ENCODE results near the gene SNRPA1. TPM values are rescaled to one million over a fixed set of nuclear protein-coding genes. Genes with fewer than 3 reads are reported as not detected.

Gene SNRPA1
- total RNA-seq, 2 experiments from 2014 or later = 214 to 222 TPM

DNA sequence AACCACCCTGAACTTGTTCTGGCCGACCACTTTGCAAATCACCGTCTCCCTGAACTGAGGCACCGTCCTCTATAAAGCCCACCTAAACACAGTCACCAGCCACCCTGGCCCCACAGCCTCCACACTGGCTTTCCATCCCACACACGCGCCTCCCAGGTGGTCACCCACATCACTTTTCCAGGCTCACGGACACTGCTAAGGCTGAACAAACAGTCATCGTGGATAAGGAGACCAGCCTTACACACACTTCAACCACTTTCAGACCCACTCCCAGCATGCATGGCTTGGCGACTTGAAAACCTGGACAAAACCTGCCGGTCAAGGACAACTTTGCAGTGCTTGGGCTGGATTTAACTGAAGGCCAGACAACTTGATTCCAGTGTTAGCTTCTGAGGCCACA is 51.6 kb downstream of the SNRPA1 start:
- ATAC-seq (ENCODE audit: poor library complexity) (no peak), DNase-seq (no peak)
- H3K9me3 Mint-ChIP-seq = no peaks in the 10 kb centered on the region
- intact Hi-C loops (cut with DNase I, micrococcal nuclease) = loop anchor here in 1 of 2 experiments (5.0 kb wide), 1 partner anchor 36 kb away; no protein-coding TSS in a partner anchor
- no peaks in the 10 kb centered on the region for H3K9me3 ChIP-seq (ENCODE audit: control insufficient read depth in 1 of 2, insufficient read depth in 1 of 2, low read length in 2 of 2)
- ChIA-PET POLR2A (interaction anchor here (0.8 to 4.1 kb wide), 5 partner anchors 8 to 117 kb away, joined by 3 to 43 read pairs (median 4); partner anchors contain the start of genes CHSY1 and SNRPA1), CTCF (interaction anchor here (1.3 to 4.9 kb wide), 2 partner anchors 8 to 15 kb away, joined by 3 to 20 read pairs; partner anchors contain the start of gene CHSY1)
- H3K36me3 ChIP-seq (ENCODE audit: insufficient read depth, low read length) = no peaks in the 10 kb centered on the region
- H3K4me1 Mint-ChIP-seq (ENCODE audit: low read depth) = peaks cover 94% of the 10 kb centered on the region
- H3K4me3 Mint-ChIP-seq = peak overlapping the region; percentile 59
- H3K4me3 ChIP-seq (ENCODE audit: low read length) = no peak overlapping the region
- no peak overlapping the region for H3K27ac ChIP-seq (ENCODE audit: low read depth in 1 of 2, low read length in 2 of 2)
- no peaks in the 10 kb centered on the region for H3K27me3 Mint-ChIP-seq
- TF ChIP-seq, protein P1, sequence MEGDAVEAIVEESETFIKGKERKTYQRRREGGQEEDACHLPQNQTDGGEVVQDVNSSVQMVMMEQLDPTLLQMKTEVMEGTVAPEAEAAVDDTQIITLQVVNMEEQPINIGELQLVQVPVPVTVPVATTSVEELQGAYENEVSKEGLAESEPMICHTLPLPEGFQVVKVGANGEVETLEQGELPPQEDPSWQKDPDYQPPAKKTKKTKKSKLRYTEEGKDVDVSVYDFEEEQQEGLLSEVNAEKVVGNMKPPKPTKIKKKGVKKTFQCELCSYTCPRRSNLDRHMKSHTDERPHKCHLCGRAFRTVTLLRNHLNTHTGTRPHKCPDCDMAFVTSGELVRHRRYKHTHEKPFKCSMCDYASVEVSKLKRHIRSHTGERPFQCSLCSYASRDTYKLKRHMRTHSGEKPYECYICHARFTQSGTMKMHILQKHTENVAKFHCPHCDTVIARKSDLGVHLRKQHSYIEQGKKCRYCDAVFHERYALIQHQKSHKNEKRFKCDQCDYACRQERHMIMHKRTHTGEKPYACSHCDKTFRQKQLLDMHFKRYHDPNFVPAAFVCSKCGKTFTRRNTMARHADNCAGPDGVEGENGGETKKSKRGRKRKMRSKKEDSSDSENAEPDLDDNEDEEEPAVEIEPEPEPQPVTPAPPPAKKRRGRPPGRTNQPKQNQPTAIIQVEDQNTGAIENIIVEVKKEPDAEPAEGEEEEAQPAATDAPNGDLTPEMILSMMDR (IDR thresholded peaks at IDR 0.05) = no peak
- peak overlapping the region; percentile 81 for H3K27ac Mint-ChIP-seq
- no peaks in the 10 kb centered on the region for H3K36me3 Mint-ChIP-seq (ENCODE audit: low read depth)
- peaks cover 66% of the 10 kb centered on the region for H3K4me1 ChIP-seq (ENCODE audit: insufficient read depth, low read length)
- no peaks in the 10 kb centered on the region for H3K27me3 ChIP-seq (ENCODE audit: control insufficient read depth in 1 of 2, insufficient read depth in 2 of 2, low read length in 2 of 2)

DNA sequence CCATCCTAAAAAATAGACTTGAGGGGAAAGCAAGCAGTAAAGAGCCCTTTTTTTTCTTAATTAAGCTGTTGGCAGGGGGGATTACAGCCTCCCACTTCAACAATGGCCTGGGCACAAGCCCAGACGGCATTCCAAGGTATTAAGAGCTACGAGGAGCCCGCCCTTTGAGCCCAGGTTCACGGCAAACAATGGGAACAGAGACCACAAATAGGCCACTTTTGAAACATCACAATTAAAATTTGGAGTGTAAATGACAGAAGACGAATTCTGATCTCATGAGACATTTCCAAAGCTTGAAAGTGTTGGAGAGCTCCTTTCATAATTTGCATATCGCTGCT is 52.1 kb downstream of the SNRPA1 start:
- Mint-ChIP-seq H3K9me3 (no peaks in the 10 kb centered on the region), H3K4me1 (ENCODE audit: low read depth) (peaks cover 93% of the 10 kb centered on the region), H3K27me3 (no peaks in the 10 kb centered on the region), H3K4me3 (peak overlapping the region; percentile 59), H3K27ac (peak overlapping the region; percentile 81), H3K36me3 (ENCODE audit: low read depth) (no peaks in the 10 kb centered on the region)
- DNase-seq (no peak), ATAC-seq (ENCODE audit: poor library complexity) (no peak)
- peak overlapping the region; percentile 35 for H3K4me3 ChIP-seq (ENCODE audit: low read length)
- H3K9me3 ChIP-seq (ENCODE audit: control insufficient read depth in 1 of 2, insufficient read depth in 1 of 2, low read length in 2 of 2) = no peaks in the 10 kb centered on the region
- TF ChIP-seq, protein P1 (IDR thresholded peaks at IDR 0.05) = no peak
- ChIA-PET POLR2A (interaction anchor here (0.7 to 4.1 kb wide), 10 partner anchors 8 to 901 kb away, joined by 3 to 43 read pairs (median 3); partner anchors contain the start of genes ADAMTS17, CHSY1 and SNRPA1), CTCF (interaction anchor here (0.6 to 4.9 kb wide), 5 partner anchors 8 to 32 kb away, joined by 3 to 20 read pairs (median 3); partner anchors contain the start of gene CHSY1)
- peaks cover 66% of the 10 kb centered on the region for H3K4me1 ChIP-seq (ENCODE audit: insufficient read depth, low read length)
- no peaks in the 10 kb centered on the region for H3K36me3 ChIP-seq (ENCODE audit: insufficient read depth, low read length)
- no peak overlapping the region for H3K27ac ChIP-seq (ENCODE audit: low read depth in 1 of 2, low read length in 2 of 2)
- intact Hi-C loops (cut with DNase I, micrococcal nuclease) = loop anchor here in 1 of 2 experiments (5.0 kb wide), 1 partner anchor 36 kb away; no protein-coding TSS in a partner anchor
- no peaks in the 10 kb centered on the region for H3K27me3 ChIP-seq (ENCODE audit: control insufficient read depth in 1 of 2, insufficient read depth in 2 of 2, low read length in 2 of 2)

DNA sequence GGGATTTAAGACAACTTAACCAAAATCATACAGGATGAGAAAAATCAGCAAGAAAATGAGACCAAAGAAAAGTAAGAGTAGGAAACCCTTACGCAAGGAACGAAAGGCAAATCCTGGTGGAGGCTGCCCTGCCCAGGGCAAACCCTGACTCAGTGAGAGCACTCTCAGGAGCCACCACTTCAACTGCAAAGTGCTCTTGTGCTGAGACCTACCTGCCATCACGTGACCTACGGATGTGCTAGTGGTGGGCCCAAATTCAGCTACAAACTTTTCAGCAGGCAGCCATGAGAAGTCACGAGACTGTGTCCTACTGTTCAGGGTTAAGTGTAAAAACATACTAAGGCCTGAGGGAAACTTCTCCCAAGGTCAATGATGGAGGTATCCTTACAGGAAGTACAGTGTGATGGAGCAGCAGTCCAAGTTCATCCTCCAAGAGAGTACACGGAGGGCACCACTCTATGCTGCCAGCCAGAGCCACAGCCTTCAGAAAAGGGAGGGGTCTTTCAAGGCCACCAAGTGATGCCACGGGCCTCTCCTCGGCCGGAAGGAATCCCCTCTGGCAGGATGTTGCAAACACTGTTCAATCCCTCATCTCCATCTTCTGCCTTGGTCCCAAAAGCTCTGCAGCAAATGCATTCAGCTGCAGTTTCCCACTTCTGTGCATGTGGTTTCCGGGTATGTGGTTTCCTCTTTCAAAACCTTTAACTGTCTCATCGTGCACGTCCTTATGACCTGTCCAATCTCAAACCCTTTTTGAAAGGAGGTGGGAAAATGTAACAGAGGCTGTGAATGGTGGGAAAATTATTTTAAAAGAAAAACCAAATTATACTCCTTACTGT is 52.7 kb downstream of the SNRPA1 start:
- Mint-ChIP-seq H3K27me3 (no peaks in the 10 kb centered on the region), H3K27ac (peak overlapping the region; percentile 81), H3K36me3 (ENCODE audit: low read depth) (no peaks in the 10 kb centered on the region), H3K4me1 (ENCODE audit: low read depth) (peaks cover 88% of the 10 kb centered on the region), H3K9me3 (no peaks in the 10 kb centered on the region), H3K4me3 (peak overlapping the region; percentile 59)
- Histone ChIP-seq H3K36me3 (ENCODE audit: insufficient read depth, low read length) (no peaks in the 10 kb centered on the region), H3K27me3 (ENCODE audit: control insufficient read depth in 1 of 2, insufficient read depth in 2 of 2, low read length in 2 of 2) (no peaks in the 10 kb centered on the region), H3K9me3 (ENCODE audit: control insufficient read depth in 1 of 2, insufficient read depth in 1 of 2, low read length in 2 of 2) (no peaks in the 10 kb centered on the region), H3K4me1 (ENCODE audit: insufficient read depth, low read length) (peaks cover 62% of the 10 kb centered on the region), H3K27ac (ENCODE audit: low read depth in 1 of 2, low read length in 2 of 2) (peak overlapping the region in 1 of 2 donors; percentile 14), H3K4me3 (ENCODE audit: low read length) (peak overlapping the region; percentile 35)
- peak in 12 of 14 experiments; percentile 17 to 91 (median 40) for DNase-seq
- intact Hi-C loops (cut with DNase I, micrococcal nuclease) = loop anchor here in 1 of 2 experiments (5.0 kb wide), 1 partner anchor 35 kb away; no protein-coding TSS in a partner anchor
- POLR2A ChIA-PET = interaction anchor here (0.7 to 4.1 kb wide), 10 partner anchors 9 to 900 kb away, joined by 3 to 43 read pairs (median 3); partner anchors contain the start of genes ADAMTS17, CHSY1 and SNRPA1
- TF ChIP-seq, protein P1 (IDR thresholded peaks at IDR 0.05) = no peak
- CTCF ChIA-PET = interaction anchor here (0.6 to 4.9 kb wide), 5 partner anchors 9 to 32 kb away, joined by 3 to 20 read pairs (median 3); partner anchors contain the start of gene CHSY1
- ATAC-seq (ENCODE audit: poor library complexity) = peak; percentile 91
